Lower leg skin (tissue), 4 donors: ENCODE results near the gene CBLN1. TPM values are rescaled to one million over a fixed set of nuclear protein-coding genes. Genes with fewer than 3 reads are reported as not detected.

Source experiments
- DNase-seq, 2 donors: peaks; one replicate each; pipeline ENCODE4 v3.0.0-alpha.2; 2019; ENCODE audit warnings: low spot score in 2 of 2
- H3K4me3 ChIP-seq: fragments of 200-600 bp; sonication (generic); 2 replicates; pipeline ENCODE4 v1.5.1; 2017; ENCODE audit warnings: mild to moderate bottlenecking, low read depth; ENCODE audit not compliant: poor library complexity, severe bottlenecking
- CTCF ChIP-seq, 3 donors: fragments of 450-650 bp; IDR thresholded peaks; one replicate each; pipeline ENCODE4 v1.5.1; 2016; ENCODE audit warnings: antibody characterized with exemption in 3 of 3, mild to moderate bottlenecking in 3 of 3, moderate library complexity in 2 of 3
- POLR2A ChIP-seq, 2 donors: fragments of 450-650 bp; IDR thresholded peaks; one replicate each; pipeline ENCODE4 v1.6.1; 2016 to 2017; ENCODE audit warnings: antibody characterized with exemption in 2 of 2, mild to moderate bottlenecking in 1 of 2, moderate library complexity in 1 of 2
- WGBS, 2 donors: methylation state at CpG; one replicate each; pipeline ENCODE4 v1.1.5; 2018; 5-methylcytosine and 5-hydroxymethylcytosine counted together
- intact Hi-C: fragments of 100-400 bp; cut with DNase I; formaldehyde crosslinking; loops from one replicate; pipeline ENCODE4 v1.15.0; 2023; ENCODE audit warnings: low total_unique reads
- total RNA-seq, 4 donors: library from RNA; depleted of rRNA; stranded (reverse); fragments of >200 nt; gene quantifications; one replicate each; pipeline ENCODE4 v1.1.0, GENCODE V29; 2016

CBLN1 gene
- total RNA-seq, 4 donors from 2014 or later, result 0.27 to 1.2 (median 0.53) TPM

GRCh38 chr16:49271363-49271762 lies 10.3 kb downstream of the CBLN1 start:
- no peak for TF ChIP-seq POLR2A (IDR thresholded peaks at IDR 0.05)
- no peak for TF ChIP-seq CTCF (IDR thresholded peaks at IDR 0.05)
- H3K4me3 ChIP-seq, result no peak overlapping the region
- intact Hi-C loops, result no loop called here
- DNase-seq, result no peak
- WGBS, 2 donors, result 50 to 66% methylated on average over 3 of the region's 3 CpGs

GRCh38 chr16:49269201-49269600 lies 12.4 kb downstream of the CBLN1 start:
- intact Hi-C loops, result no loop called here

DNA sequence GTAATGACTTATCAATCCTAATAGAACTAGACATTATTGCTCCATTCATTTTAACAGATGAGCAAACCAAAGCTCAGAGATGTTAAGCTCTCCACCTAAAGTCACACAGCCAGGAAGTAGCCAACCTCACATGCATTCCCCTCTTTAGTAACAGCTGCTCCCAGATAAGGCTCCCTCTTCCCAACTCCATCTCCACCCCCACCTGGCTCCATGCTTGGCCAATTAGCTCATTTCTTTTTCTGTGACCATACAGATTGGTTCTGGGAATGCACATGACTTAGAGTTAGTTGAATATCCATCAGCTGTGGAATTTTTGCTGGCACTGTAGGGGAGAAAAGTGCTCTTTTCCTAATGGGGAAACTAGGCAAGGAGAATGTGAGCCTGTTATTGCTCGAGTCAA lies 13.0 kb downstream of the CBLN1 start:
- TF ChIP-seq CTCF (IDR thresholded peaks at IDR 0.05), result no peak
- TF ChIP-seq POLR2A (IDR thresholded peaks at IDR 0.05), result no peak
- intact Hi-C loops, result no loop called here
- no peak overlapping the region for H3K4me3 ChIP-seq
- DNase-seq, result no peak
- WGBS, 2 donors, result 50 to 52% methylated on average over 1 of the region's 1 CpG

More at GRCh38 chr16:49269201-49269600, 12.4 kb downstream of the CBLN1 start:
- TF ChIP-seq POLR2A (IDR thresholded peaks at IDR 0.05), result no peak
- no peak for TF ChIP-seq CTCF (IDR thresholded peaks at IDR 0.05)
- whole genome bisulfite sequencing, 2 donors, result 66 to 74% methylated on average over 3 of the region's 3 CpGs
- H3K4me3 ChIP-seq, result no peak overlapping the region
- no peak for DNase-seq

DNA sequence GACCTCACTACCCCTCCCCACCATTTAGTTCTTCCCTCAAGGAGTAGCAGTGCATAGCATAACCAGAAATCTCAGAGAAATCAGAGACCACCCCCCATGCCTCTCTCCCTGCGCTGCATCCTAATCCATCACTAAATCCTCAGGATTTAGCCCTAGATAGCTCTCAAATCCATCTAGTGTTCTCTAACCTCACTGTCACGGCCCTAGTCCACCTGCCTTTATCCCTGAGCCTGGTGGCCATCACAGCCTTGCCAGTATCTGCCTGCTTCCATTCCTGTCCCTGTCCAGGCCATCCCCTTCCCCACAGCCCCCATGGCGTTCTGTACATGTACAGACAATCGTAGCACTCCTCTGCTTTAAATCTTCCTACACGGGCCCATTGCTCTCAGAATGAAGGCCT lies 19.1 kb downstream of the CBLN1 start:
- no peak overlapping the region for H3K4me3 ChIP-seq
- intact Hi-C loops, result no loop called here
- DNase-seq, result no peak
- TF ChIP-seq CTCF (IDR thresholded peaks at IDR 0.05) (no peak), POLR2A (IDR thresholded peaks at IDR 0.05) (no peak)
- 79 to 82% methylated on average over 5 of the region's 5 CpGs for WGBS, 2 donors

- no peak overlapping the region for H3K4me3 ChIP-seq
- DNase-seq, result no peak
- TF ChIP-seq POLR2A (IDR thresholded peaks at IDR 0.05) (no peak), CTCF (IDR thresholded peaks at IDR 0.05) (no peak)
- intact Hi-C loops, result no loop called here
Observed at GRCh38 chr16:49261930-49262329, 19.7 kb downstream of the CBLN1 start.

DNA sequence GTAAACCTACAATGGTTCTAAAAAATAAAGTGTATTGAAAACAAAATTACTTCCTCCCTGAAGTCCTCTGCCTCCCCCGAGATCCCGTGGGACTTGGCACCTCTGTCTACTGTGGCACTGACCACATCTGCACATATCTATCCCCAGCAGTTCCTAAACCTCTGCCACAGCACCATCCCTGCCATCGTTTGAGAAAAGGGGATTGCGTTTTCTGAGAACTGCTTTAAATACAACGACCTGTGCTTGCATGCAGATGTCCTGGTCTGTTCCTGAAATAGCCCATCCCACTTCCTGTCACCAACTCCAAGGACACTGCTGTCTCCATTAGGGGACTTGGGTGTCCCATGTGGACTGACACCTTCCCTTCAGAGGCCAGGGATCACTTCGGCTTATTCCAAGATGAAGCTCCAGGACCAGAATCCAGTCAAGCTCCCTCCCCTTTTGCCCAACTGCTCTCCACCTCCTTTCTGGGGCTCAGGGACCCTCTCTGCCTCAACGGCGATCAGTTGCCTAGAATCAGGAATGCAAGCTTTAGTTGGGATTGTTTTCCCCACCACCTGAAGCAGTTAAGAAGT lies 20.6 kb downstream of the CBLN1 start:
- DNase-seq, result peak in 1 of 2 donors; percentile 48
- 51 to 61% methylated on average over 8 of the region's 8 CpGs for WGBS, 2 donors
- TF ChIP-seq POLR2A (IDR thresholded peaks at IDR 0.05) (no peak), CTCF (IDR thresholded peaks at IDR 0.05) (no peak)
- no peak overlapping the region for H3K4me3 ChIP-seq
- intact Hi-C loops, result no loop called here
